GM10266 (cell line): ENCODE results near the gene DLGAP1.

ENCODE experiments used
- DNase-seq: peaks from one replicate; pipeline ENCODE4 v3.0.0; 2012; ENCODE audit errors: extremely low spot score
- TF ChIP-seq, protein P1 (sequence below): IDR thresholded peaks from 2 replicates; pipeline ENCODE4 v1.5.1; 2012; ENCODE audit warnings: mild to moderate bottlenecking, low read depth; ENCODE audit not compliant: control insufficient read depth, insufficient read depth; ENCODE audit errors: missing control alignments

DLGAP1 gene

DNA sequence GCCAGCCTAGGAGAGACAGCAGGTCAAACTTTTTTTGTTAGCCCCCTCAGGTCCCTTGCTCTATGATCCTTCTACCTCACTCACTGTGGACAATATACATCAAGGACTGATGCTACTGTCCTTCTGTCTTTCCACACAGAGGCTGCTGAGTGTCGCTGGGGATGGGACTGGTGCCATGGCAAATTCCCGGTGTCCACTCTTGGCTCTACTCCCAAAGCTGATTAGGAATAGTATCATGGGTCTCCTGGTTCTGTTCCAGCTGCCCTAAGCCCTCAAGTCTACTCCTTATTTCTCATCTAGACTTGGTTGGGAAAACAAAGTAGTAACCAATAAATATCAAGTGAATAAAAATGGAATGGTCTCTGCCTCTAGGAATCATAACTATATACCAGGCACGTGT lies 563.9 kb downstream of the DLGAP1 start:
- TF ChIP-seq, protein P1, sequence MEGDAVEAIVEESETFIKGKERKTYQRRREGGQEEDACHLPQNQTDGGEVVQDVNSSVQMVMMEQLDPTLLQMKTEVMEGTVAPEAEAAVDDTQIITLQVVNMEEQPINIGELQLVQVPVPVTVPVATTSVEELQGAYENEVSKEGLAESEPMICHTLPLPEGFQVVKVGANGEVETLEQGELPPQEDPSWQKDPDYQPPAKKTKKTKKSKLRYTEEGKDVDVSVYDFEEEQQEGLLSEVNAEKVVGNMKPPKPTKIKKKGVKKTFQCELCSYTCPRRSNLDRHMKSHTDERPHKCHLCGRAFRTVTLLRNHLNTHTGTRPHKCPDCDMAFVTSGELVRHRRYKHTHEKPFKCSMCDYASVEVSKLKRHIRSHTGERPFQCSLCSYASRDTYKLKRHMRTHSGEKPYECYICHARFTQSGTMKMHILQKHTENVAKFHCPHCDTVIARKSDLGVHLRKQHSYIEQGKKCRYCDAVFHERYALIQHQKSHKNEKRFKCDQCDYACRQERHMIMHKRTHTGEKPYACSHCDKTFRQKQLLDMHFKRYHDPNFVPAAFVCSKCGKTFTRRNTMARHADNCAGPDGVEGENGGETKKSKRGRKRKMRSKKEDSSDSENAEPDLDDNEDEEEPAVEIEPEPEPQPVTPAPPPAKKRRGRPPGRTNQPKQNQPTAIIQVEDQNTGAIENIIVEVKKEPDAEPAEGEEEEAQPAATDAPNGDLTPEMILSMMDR = no peak
- DNase-seq = no peak

DNA sequence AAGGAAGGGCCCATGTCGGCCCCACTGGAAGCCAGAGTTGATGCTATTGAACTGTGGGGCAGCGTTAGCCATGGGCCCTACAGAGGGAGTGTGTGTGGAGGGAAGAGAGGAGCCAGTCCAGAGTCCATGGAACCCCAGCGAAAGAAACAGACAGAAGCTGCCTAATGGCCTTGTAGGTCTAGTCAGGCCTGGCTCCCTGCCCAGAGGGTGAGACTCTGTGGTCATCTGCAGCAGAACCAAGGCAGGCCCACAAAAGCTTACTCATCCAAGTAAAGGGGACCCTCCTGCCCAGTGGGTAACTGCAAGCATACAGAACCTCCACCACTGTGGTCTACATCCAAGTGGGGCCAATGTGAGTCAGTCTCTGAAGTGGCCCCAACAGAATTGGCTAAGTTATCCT lies 565.3 kb downstream of the DLGAP1 start:
- TF ChIP-seq, protein P1 = no peak
- DNase-seq = no peak

DNA sequence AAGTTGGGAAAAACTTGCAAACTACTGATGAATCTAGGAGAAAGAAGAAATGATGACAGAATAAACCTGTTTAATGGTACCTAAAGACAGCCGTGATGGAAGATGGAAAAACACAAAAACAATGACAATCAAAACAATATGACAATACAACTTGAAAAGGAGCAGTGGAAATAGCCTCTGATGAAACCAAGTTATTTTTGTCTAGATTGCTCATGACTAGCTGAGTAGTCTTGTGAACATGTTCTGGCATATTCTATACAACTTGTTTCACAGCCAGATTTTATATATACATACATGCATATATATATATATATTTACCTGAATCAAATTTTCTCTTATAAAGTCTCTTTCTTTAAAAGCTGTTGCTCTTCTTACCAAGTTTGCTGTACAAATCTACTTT lies 566.0 kb downstream of the DLGAP1 start:
- DNase-seq = no peak
- TF ChIP-seq, protein P1 = no peak

DNA sequence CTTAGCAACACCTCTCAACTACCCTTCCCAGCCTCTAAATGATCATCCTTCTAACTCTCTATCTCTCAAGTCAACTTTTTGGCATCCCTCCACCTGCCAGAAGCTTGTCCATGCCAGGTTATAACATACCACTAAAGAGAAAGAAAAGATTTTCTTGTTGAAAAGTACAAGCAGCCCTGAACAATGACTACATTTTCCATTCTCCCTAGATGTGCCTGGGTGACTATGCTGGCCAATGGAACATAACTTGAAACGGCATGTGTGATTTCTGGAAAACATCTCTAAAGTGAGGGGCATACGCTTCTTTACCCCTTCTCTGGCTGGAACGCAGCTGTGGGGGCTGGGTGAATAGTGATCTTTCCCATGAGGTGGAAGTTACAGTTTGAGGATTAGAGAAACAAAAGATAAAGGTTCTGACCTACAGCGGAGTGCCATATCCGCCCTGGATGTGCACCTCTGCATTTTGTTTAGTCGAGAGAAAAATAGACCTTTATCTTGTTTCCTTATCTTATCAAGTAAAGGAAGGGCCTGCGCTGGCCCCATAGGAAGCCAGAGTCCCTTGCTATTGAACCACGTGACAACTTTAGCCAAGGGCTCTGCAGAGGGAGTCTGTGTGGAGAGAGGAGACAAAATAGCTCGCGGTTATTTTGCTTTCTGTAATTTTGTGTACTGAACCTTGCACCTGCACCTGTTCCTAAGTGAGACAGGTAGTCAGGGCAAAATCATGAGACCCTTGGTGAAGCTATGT lies 568.4 kb downstream of the DLGAP1 start:
- no peak for DNase-seq
- TF ChIP-seq, protein P1 = no peak

DNA sequence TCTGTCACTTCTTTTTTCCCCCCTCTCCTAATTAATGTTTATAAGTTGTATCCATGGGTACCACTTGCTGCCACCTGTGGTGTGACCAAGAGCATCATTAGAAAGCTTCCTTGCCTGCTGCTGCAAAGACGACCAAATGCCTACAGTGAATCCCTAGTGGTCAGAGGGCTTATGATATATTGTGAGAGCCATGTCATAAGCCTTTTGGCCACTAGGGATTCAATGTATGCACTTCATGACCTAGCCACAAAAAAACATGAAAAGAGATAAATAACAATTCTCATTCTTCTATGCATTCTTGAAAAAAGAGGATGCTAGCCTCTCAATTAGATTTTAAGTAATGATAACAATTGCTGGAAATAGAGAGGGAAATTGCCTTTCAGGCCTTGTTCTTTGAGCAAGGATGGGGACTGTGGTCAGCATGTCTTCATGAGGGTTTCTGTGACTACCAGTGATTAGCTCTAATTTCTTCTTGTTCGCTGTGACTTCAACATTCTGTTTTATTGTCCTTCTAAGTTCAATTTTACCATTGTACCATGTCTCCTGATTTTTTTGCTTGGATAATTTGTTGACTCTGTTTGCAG lies 569.8 kb downstream of the DLGAP1 start:
- DNase-seq = no peak
- TF ChIP-seq, protein P1 = no peak

DNA sequence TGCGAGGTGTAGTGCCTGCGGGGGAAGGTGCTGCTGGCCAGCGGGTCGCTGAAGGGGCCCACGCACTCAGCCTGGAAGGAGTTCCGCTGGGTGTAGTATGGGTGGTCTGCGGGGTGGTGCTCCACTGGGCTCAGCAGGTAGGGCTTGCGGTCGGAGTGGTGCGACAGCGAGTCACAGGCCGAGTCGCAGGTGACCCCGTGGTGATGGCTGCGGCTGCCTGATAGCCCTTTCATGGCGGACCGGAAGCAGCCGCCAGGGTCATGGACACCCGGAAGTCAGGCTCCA lies 575.3 kb downstream of the DLGAP1 start:
- no peak for DNase-seq
- TF ChIP-seq, protein P1 = no peak

DNA sequence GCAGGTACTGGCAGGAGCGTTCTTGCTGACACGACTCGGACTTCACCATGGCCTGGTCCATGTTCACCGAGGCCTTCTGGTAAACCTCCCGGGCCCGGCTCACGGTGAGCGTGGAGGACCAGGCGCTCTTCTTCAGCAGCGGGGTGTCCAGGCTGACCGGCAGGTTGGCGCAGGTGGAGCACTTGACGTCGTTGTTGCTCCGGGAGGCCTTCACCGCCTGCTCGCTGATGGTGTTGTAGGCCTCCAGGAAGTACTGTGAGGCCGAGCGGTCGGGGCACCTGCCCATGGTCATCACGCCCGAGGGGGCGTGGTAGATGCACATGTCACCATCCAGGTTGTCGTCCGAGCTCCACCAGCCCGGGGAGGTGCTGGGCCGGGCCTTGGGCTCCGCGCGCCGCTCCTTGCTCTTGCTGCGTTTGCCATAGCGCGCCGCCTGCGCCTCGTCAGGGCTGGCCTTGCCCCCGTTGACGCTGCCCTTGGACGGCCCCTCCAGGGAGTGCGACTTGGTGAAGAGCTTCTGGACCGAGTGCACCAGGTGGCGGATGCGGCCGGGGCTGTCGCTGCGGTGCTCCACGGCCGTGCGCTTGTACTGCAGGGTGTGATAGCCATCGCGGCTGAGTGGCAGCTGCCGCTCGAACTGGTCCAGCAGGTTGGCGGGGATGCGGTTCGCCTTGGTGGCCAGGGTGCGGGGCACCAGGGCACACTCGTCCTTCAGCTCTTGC lies 575.8 kb downstream of the DLGAP1 start:
- TF ChIP-seq, protein P1 = no peak
- no peak for DNase-seq
